ENCODE data around the gene CMC2. TPM values are rescaled to one million over a fixed set of nuclear protein-coding genes. Genes with fewer than 3 reads are reported as not detected.

The CMC2 gene
- total RNA-seq, 1 donor from 2014 or later: 24.5 TPM

DNA sequence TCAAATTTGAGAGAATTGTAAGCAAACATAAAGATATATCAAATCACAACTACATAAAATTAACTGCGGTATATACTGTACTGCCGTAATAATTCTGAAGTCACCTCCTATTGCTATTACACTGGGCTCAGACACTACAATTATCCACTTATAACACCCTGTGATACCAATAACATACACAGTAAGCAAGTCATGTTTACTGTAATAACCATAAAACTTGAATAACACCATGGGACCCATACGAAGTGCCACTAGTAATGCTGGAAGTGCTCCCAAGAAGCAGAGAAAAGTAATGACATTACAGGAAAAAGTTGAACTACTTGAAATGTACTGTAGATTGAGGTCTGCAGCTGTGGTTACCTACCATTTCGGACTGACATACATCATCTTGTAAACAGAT is 24.0 kb downstream of the CMC2 start:
- Histone ChIP-seq H3K27ac (ENCODE audit: low read depth, low read length) (no peak overlapping the region), H3K4me1 (ENCODE audit: control insufficient read depth in 3 of 3, insufficient read depth in 3 of 3, low read length in 3 of 3) (no peaks in the 10 kb centered on the region)

DNA sequence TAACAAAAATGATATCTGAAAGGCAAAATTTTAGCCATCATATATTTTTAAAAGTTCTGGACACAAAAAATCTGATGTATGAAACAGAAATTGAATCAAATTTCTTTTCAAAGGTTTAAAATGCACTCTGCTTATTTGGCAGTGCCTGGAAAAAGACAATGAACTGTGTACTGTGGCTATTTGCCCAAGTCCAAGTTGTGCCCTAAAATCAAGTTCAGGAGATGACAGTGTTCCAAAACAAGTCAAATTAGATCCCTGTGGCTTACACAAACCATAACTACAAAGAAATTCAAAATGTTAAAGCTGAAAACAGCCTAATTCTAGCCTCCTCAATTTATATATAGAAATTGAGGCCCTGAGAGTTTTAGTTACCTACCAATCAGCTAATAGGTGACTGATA is 25.6 kb downstream of the CMC2 start:
- no peak overlapping the region for H3K4me3 ChIP-seq (ENCODE audit: low read length in 3 of 3)
- no peaks in the 10 kb centered on the region for H3K9me3 ChIP-seq (ENCODE audit: control insufficient read depth in 3 of 3, low read length in 3 of 3)
- H3K9ac ChIP-seq (ENCODE audit: low read depth in 1 of 3, low read length in 3 of 3): no peak overlapping the region
- H3K27me3 ChIP-seq (ENCODE audit: control insufficient read depth in 3 of 3, insufficient read depth in 3 of 3, low read length in 3 of 3): no peaks in the 10 kb centered on the region
- H3K36me3 ChIP-seq (ENCODE audit: control insufficient read depth in 3 of 3, insufficient read depth in 3 of 3, low read length in 3 of 3): peaks cover 2 to 10% (median 2%) of the 10 kb centered on the region in 3 donors
- no peak overlapping the region for H3K27ac ChIP-seq (ENCODE audit: low read depth, low read length)
- H3K4me1 ChIP-seq (ENCODE audit: control insufficient read depth in 3 of 3, insufficient read depth in 3 of 3, low read length in 3 of 3): no peaks in the 10 kb centered on the region

More for the DNA sequence above, 24.0 kb downstream of the CMC2 start:
- peaks cover 2 to 10% (median 2%) of the 10 kb centered on the region in 3 donors for H3K36me3 ChIP-seq (ENCODE audit: control insufficient read depth in 3 of 3, insufficient read depth in 3 of 3, low read length in 3 of 3)
- H3K4me3 ChIP-seq (ENCODE audit: low read length in 3 of 3): no peak overlapping the region
- no peak overlapping the region for H3K9ac ChIP-seq (ENCODE audit: low read depth in 1 of 3, low read length in 3 of 3)
- no peaks in the 10 kb centered on the region for H3K27me3 ChIP-seq (ENCODE audit: control insufficient read depth in 3 of 3, insufficient read depth in 3 of 3, low read length in 3 of 3)
- H3K9me3 ChIP-seq (ENCODE audit: control insufficient read depth in 3 of 3, low read length in 3 of 3): no peaks in the 10 kb centered on the region

DNA sequence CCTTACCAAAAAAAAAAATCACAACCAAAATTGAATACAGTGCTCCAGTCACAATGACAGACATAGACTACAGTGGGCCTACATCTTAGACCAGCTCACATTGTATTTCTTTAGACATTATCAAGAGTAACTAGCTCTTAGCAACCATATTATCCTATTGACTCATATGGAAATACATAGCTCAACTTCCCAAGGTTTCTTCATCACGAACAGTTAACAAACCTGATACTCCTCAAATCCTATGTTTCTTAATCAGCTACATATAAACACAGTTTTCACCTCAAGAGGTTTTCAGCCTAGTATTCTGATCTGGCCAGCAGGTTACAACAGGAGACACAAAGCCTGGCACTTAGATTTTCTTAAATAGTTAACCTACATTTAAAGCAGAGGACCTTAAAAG is 29.7 kb downstream of the CMC2 start:
- no peaks in the 10 kb centered on the region for H3K4me1 ChIP-seq (ENCODE audit: control insufficient read depth in 3 of 3, insufficient read depth in 3 of 3, low read length in 3 of 3)
- no peak overlapping the region for H3K9ac ChIP-seq (ENCODE audit: low read depth in 1 of 3, low read length in 3 of 3)
- H3K4me3 ChIP-seq (ENCODE audit: low read length in 3 of 3): no peak overlapping the region
- no peak overlapping the region for H3K27ac ChIP-seq (ENCODE audit: low read depth, low read length)
- H3K36me3 ChIP-seq (ENCODE audit: control insufficient read depth in 3 of 3, insufficient read depth in 3 of 3, low read length in 3 of 3): peaks cover 2 to 18% (median 5%) of the 10 kb centered on the region in 3 donors
- H3K27me3 ChIP-seq (ENCODE audit: control insufficient read depth in 3 of 3, insufficient read depth in 3 of 3, low read length in 3 of 3): no peaks in the 10 kb centered on the region
- H3K9me3 ChIP-seq (ENCODE audit: control insufficient read depth in 3 of 3, low read length in 3 of 3): no peaks in the 10 kb centered on the region

DNA sequence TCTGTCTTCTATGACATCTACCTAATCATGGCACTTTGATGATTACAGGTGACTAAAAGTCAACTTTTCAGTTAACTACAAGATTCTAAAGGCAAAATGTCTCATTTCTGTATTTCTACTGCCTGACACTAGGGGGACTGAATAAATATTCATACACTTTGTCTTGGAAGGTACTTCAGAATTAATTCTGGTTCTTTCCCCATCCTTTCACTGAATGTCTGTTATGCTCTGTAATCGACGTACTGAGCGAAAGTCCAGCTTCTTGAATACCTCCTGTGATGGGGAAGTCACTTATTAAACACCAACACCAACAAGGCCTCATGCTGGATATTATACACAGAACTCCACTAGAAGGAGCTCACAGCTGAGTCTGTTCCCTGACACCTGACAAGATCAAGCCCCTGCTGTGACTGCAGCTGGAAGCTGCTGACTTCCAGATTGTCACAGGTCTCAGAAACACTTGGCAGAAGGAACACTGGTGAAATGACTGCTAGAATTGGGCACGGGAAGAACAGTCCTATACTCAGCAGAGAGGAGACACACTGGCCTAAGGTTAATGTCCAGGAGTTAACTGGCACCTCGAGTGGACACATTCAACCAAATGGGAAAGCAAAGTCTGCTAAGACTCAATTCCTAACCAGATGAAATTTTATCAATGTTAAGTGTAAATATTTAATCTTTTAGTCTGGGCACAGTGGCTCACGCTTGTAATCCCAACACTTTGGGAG is 31.9 kb downstream of the CMC2 start:
- Histone ChIP-seq H3K9ac (ENCODE audit: low read depth in 1 of 3, low read length in 3 of 3) (no peak overlapping the region), H3K27me3 (ENCODE audit: control insufficient read depth in 3 of 3, insufficient read depth in 3 of 3, low read length in 3 of 3) (no peaks in the 10 kb centered on the region), H3K36me3 (ENCODE audit: control insufficient read depth in 3 of 3, insufficient read depth in 3 of 3, low read length in 3 of 3) (peaks cover 2 to 16% (median 3%) of the 10 kb centered on the region in 3 donors), H3K27ac (ENCODE audit: low read depth, low read length) (no peak overlapping the region), H3K9me3 (ENCODE audit: control insufficient read depth in 3 of 3, low read length in 3 of 3) (no peaks in the 10 kb centered on the region), H3K4me1 (ENCODE audit: control insufficient read depth in 3 of 3, insufficient read depth in 3 of 3, low read length in 3 of 3) (no peaks in the 10 kb centered on the region), H3K4me3 (ENCODE audit: low read length in 3 of 3) (no peak overlapping the region)

DNA sequence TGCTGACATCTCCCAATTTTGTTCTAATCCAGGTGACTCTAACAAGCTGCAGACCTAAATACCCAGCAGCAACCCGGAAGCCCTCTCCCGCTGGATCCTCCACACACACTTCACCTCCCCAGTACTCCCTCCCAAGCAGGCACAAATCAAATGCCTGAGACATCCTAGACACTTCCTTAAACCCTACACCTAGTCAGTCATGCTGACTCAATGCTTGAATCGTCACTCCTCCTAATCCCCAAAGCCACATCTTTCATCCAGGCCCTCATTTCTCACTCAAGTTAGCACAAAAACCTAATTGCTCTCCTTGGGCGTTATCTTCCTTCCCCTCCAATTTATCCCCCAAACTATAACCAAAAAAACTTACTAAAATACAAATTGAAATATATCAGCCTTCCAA is 32.7 kb downstream of the CMC2 start:
- H3K27ac ChIP-seq (ENCODE audit: low read depth, low read length): no peak overlapping the region
- H3K27me3 ChIP-seq (ENCODE audit: control insufficient read depth in 3 of 3, insufficient read depth in 3 of 3, low read length in 3 of 3): no peaks in the 10 kb centered on the region

DNA sequence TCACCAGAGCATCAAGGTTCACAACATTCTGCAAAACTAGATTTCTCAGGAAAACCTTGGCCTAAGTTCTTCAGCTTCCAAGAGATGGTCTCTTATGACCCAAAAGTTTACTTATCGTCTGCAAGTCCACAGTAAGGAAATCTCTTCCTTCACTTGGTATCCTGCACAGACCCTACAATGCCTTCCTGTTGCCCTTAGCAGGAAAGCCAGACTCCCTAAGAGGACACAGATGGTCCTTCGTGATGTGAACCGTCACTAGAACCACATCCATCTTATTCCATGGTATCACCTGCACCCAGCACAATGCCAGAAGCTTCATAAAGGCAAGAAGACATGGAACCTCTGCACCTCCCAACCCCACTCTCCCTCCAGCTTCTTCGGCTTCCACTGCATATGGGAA is 34.1 kb downstream of the CMC2 start:
- H3K27me3 ChIP-seq (ENCODE audit: control insufficient read depth in 3 of 3, insufficient read depth in 3 of 3, low read length in 3 of 3): no peaks in the 10 kb centered on the region
- H3K9ac ChIP-seq (ENCODE audit: low read depth in 1 of 3, low read length in 3 of 3): no peak overlapping the region
- H3K4me3 ChIP-seq (ENCODE audit: low read length in 3 of 3): no peak overlapping the region
- no peak overlapping the region for H3K27ac ChIP-seq (ENCODE audit: low read depth, low read length)
- H3K9me3 ChIP-seq (ENCODE audit: control insufficient read depth in 3 of 3, low read length in 3 of 3): no peaks in the 10 kb centered on the region
- H3K36me3 ChIP-seq (ENCODE audit: control insufficient read depth in 3 of 3, insufficient read depth in 3 of 3, low read length in 3 of 3): peaks cover 2 to 9% (median 9%) of the 10 kb centered on the region in 3 donors
- H3K4me1 ChIP-seq (ENCODE audit: control insufficient read depth in 3 of 3, insufficient read depth in 3 of 3, low read length in 3 of 3): no peaks in the 10 kb centered on the region

More for the DNA sequence above, 32.7 kb downstream of the CMC2 start:
- Histone ChIP-seq H3K4me3 (ENCODE audit: low read length in 3 of 3) (no peak overlapping the region), H3K36me3 (ENCODE audit: control insufficient read depth in 3 of 3, insufficient read depth in 3 of 3, low read length in 3 of 3) (peaks cover 2 to 11% (median 7%) of the 10 kb centered on the region in 3 donors), H3K4me1 (ENCODE audit: control insufficient read depth in 3 of 3, insufficient read depth in 3 of 3, low read length in 3 of 3) (no peaks in the 10 kb centered on the region), H3K9ac (ENCODE audit: low read depth in 1 of 3, low read length in 3 of 3) (no peak overlapping the region), H3K9me3 (ENCODE audit: control insufficient read depth in 3 of 3, low read length in 3 of 3) (no peaks in the 10 kb centered on the region)

DNA sequence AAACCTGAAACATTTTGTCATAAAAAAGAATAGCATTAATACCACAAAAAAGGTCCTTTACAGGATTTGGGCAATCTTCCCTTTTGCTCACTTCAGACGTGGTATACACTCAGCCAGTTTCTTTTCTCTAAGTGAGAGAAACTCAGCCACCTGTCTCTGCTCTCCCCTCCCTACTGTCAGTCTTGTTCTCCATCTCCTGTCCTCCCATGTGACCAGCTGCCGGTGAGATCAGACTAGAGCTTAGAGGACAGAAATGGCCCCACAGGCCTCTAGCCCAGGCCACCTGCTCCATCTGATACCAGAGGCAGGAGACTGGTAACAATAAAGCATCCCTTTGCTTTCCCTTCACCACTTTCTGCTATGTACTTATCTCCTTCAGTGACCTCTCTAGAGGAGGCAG is 34.9 kb downstream of the CMC2 start:
- no peak overlapping the region for H3K27ac ChIP-seq (ENCODE audit: low read depth, low read length)
- no peaks in the 10 kb centered on the region for H3K27me3 ChIP-seq (ENCODE audit: control insufficient read depth in 3 of 3, insufficient read depth in 3 of 3, low read length in 3 of 3)
- H3K9ac ChIP-seq (ENCODE audit: low read depth in 1 of 3, low read length in 3 of 3): no peak overlapping the region
- no peak overlapping the region for H3K4me3 ChIP-seq (ENCODE audit: low read length in 3 of 3)
- no peaks in the 10 kb centered on the region for H3K4me1 ChIP-seq (ENCODE audit: control insufficient read depth in 3 of 3, insufficient read depth in 3 of 3, low read length in 3 of 3)
- peaks cover 2 to 9% (median 9%) of the 10 kb centered on the region in 3 donors for H3K36me3 ChIP-seq (ENCODE audit: control insufficient read depth in 3 of 3, insufficient read depth in 3 of 3, low read length in 3 of 3)
- no peaks in the 10 kb centered on the region for H3K9me3 ChIP-seq (ENCODE audit: control insufficient read depth in 3 of 3, low read length in 3 of 3)

DNA sequence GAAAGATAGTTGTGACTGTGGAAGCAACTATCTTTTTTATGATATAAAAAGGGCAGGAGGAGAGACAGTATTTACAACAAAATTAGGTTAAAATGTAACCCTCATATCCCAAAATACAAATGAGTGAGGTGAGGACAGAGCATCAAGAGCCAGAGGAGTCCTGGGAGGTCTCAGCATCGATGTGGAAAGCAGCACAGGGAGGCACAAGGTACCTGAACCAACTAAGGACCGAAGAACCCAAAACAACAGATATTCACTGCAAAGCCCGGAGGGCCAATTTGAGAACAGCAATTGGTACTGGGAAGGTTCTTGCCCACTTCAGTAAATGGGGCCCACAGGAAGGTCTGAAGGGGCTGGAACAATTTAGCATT is 37.6 kb downstream of the CMC2 start:
- H3K9ac ChIP-seq (ENCODE audit: low read depth in 1 of 3, low read length in 3 of 3): no peak overlapping the region
- H3K9me3 ChIP-seq (ENCODE audit: control insufficient read depth in 3 of 3, low read length in 3 of 3): no peaks in the 10 kb centered on the region
- no peak overlapping the region for H3K4me3 ChIP-seq (ENCODE audit: low read length in 3 of 3)
- no peaks in the 10 kb centered on the region for H3K4me1 ChIP-seq (ENCODE audit: control insufficient read depth in 3 of 3, insufficient read depth in 3 of 3, low read length in 3 of 3)
- H3K27ac ChIP-seq (ENCODE audit: low read depth, low read length): no peak overlapping the region
- peaks cover 0 to 9% (median 2%) of the 10 kb centered on the region in 3 donors for H3K36me3 ChIP-seq (ENCODE audit: control insufficient read depth in 3 of 3, insufficient read depth in 3 of 3, low read length in 3 of 3)
- H3K27me3 ChIP-seq (ENCODE audit: control insufficient read depth in 3 of 3, insufficient read depth in 3 of 3, low read length in 3 of 3): no peaks in the 10 kb centered on the region

DNA sequence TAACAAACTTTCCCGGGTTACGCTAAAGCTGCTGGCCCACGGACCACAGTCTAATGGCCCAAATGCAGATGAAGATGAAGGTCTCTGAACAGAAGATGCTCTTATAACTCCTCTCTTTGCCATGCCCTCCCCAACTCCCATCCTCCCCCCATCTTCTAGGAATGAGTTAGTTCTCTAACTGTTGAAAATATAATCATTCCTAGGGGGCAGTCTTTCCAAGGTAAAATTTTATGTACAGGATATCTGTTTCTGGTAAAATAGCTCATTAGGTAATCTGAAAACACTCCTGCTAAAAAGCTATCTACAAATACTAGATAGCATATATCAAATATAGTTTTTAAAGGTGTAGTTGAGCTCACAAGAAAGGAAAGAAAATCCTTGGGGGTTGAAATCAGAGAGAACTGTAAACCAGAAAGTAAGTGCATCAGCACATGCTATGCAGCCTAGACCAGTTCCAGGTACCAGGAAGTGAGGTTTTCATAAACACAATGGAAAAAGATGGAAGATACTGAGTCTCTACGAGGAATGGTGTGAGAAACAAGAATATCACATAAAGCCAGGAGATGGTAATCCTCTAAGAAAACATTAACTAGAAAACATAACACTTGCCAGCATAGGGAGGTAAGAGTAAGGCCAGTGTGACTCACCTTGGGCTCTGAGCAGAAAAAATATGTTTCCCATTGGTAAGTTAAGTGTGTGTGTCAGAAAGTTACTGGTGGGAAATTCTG is 38.1 kb downstream of the CMC2 start:
- Histone ChIP-seq H3K27me3 (ENCODE audit: control insufficient read depth in 3 of 3, insufficient read depth in 3 of 3, low read length in 3 of 3) (no peaks in the 10 kb centered on the region), H3K4me1 (ENCODE audit: control insufficient read depth in 3 of 3, insufficient read depth in 3 of 3, low read length in 3 of 3) (no peaks in the 10 kb centered on the region), H3K36me3 (ENCODE audit: control insufficient read depth in 3 of 3, insufficient read depth in 3 of 3, low read length in 3 of 3) (peaks cover 0 to 9% (median 2%) of the 10 kb centered on the region in 3 donors), H3K9me3 (ENCODE audit: control insufficient read depth in 3 of 3, low read length in 3 of 3) (no peaks in the 10 kb centered on the region), H3K4me3 (ENCODE audit: low read length in 3 of 3) (no peak overlapping the region), H3K9ac (ENCODE audit: low read depth in 1 of 3, low read length in 3 of 3) (no peak overlapping the region), H3K27ac (ENCODE audit: low read depth, low read length) (no peak overlapping the region)

DNA sequence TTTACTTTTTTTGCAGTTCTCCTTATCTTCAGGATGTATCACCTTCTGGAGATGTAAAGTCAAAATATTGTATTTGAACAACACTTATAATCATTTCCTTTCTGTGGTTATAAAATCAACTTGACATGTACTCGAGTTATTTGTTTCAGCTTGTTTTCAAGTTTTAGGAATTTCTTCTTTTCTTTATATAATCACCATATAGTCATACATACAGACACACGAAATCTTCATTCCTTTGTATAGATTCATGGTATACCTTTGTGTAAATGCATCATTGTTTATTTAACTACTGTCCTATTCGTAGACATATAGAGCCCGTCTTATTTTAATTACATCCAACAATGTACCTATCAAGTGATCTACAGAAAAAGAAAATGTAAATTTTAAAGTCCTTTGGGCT is 40.1 kb downstream of the CMC2 start:
- no peak overlapping the region for H3K27ac ChIP-seq (ENCODE audit: low read depth, low read length)
- no peak overlapping the region for H3K9ac ChIP-seq (ENCODE audit: low read depth in 1 of 3, low read length in 3 of 3)
- peaks cover 0 to 9% (median 0%) of the 10 kb centered on the region in 3 donors for H3K36me3 ChIP-seq (ENCODE audit: control insufficient read depth in 3 of 3, insufficient read depth in 3 of 3, low read length in 3 of 3)
- H3K4me3 ChIP-seq (ENCODE audit: low read length in 3 of 3): no peak overlapping the region
- no peaks in the 10 kb centered on the region for H3K27me3 ChIP-seq (ENCODE audit: control insufficient read depth in 3 of 3, insufficient read depth in 3 of 3, low read length in 3 of 3)
- no peaks in the 10 kb centered on the region for H3K4me1 ChIP-seq (ENCODE audit: control insufficient read depth in 3 of 3, insufficient read depth in 3 of 3, low read length in 3 of 3)
- no peaks in the 10 kb centered on the region for H3K9me3 ChIP-seq (ENCODE audit: control insufficient read depth in 3 of 3, low read length in 3 of 3)
